Keratinocyte (primary cell): Measurements from ENCODE around the gene TNNT2.

Experiments used
- CTCF ChIP-seq, 3 experiments: IDR thresholded peaks in 1 of 3; conservative IDR thresholded peaks in 1 of 3; optimal IDR thresholded peaks in 1 of 3; 2 replicates in 2 of 3; 3 replicates in 1 of 3; pipeline versions ENCODE3 to v1.5.1; 2011; ENCODE audit warnings: low read length in 3 of 3, mild to moderate bottlenecking in 3 of 3, moderate library complexity in 2 of 3, control low read depth in 1 of 3, inconsistent platforms in 1 of 3; ENCODE audit not compliant: insufficient read depth in 2 of 3; ENCODE audit errors: extremely low read depth in 1 of 3
- EZH2 ChIP-seq: IDR thresholded peaks from one replicate; pipeline ENCODE4 v1.6.1; 2012; ENCODE audit warnings: inconsistent platforms, mild to moderate bottlenecking, low read length, moderate library complexity

- no peak for TF ChIP-seq CTCF (optimal IDR thresholded peaks at IDR 0.05 in 1 of 3, IDR thresholded peaks at IDR 0.05 in 1 of 3, conservative IDR thresholded peaks at IDR 0.05 in 1 of 3; ENCODE audit: extremely low read depth in 1 of 3, insufficient read depth in 2 of 3, low read length in 3 of 3)
- no peak for TF ChIP-seq EZH2
Observed at GRCh38 chr1:201420608-201421002, 43.1 kb upstream of the TNNT2 start.
